ENCODE measurements around the gene DCDC2C. TPM values are rescaled to one million over a fixed set of nuclear protein-coding genes. Genes with fewer than 3 reads are reported as not detected.

The DCDC2C gene
- total RNA-seq, 2 donors from 2014 or later, result not detected

DNA sequence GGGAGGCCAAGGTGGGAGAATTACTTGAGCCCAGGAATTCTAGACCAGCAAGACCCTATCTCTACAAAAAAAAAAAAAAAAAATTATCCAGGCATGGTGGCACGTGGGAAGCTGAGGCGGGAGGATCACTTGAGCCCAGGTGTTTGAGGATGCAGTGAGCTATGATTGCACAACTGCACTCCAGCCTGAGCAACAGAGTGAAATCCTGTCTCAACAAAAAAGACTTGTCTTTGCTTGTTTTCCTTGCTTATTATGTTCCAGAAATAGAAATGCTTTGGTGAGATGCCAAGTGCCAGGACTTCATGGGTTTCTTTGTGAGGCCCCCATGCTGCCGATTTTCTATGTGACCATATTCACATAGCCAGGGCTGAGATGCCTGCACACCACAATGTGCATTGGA is 9.0 kb downstream of the DCDC2C start:
- H3K27me3 Mint-ChIP-seq (ENCODE audit: insufficient read depth), result no peaks in the 10 kb centered on the region
- no peak for DNase-seq
- no peak overlapping the region for H3K27ac ChIP-seq (ENCODE audit: low read depth, low read length)
- no peaks in the 10 kb centered on the region for H3K4me1 Mint-ChIP-seq
- no peak overlapping the region for H3K9ac ChIP-seq (ENCODE audit: extremely low read depth, low read length, poor library complexity, severe bottlenecking)
- no peak overlapping the region for H3K4me3 ChIP-seq (ENCODE audit: low read length)
- no peak overlapping the region for H3K27ac Mint-ChIP-seq
- no peaks in the 10 kb centered on the region for H3K27me3 ChIP-seq (ENCODE audit: control insufficient read depth, insufficient read depth, low read length, poor library complexity, severe bottlenecking)
- TF ChIP-seq, protein P1, sequence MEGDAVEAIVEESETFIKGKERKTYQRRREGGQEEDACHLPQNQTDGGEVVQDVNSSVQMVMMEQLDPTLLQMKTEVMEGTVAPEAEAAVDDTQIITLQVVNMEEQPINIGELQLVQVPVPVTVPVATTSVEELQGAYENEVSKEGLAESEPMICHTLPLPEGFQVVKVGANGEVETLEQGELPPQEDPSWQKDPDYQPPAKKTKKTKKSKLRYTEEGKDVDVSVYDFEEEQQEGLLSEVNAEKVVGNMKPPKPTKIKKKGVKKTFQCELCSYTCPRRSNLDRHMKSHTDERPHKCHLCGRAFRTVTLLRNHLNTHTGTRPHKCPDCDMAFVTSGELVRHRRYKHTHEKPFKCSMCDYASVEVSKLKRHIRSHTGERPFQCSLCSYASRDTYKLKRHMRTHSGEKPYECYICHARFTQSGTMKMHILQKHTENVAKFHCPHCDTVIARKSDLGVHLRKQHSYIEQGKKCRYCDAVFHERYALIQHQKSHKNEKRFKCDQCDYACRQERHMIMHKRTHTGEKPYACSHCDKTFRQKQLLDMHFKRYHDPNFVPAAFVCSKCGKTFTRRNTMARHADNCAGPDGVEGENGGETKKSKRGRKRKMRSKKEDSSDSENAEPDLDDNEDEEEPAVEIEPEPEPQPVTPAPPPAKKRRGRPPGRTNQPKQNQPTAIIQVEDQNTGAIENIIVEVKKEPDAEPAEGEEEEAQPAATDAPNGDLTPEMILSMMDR (conservative IDR thresholded peaks at IDR 0.05), result no peak
- peaks cover 4% of the 10 kb centered on the region for H3K9me3 Mint-ChIP-seq
- H3K4me3 Mint-ChIP-seq, result no peak overlapping the region
- no peaks in the 10 kb centered on the region for H3K4me1 ChIP-seq (ENCODE audit: control insufficient read depth, insufficient read depth, low read length)
- no peaks in the 10 kb centered on the region for H3K9me3 ChIP-seq (ENCODE audit: control insufficient read depth, low read length)
- no peaks in the 10 kb centered on the region for H3K36me3 Mint-ChIP-seq (ENCODE audit: low read depth)
- WGBS, 2 experiments (ENCODE audit: insufficient coverage in 1 of 2, insufficient read length in 1 of 2), result 82 to 87% methylated on average over 3 of the region's 3 CpGs
- H3K36me3 ChIP-seq (ENCODE audit: control insufficient read depth, insufficient read depth, low read length), result no peaks in the 10 kb centered on the region

GRCh38 chr2:3712831-3713503 is 9.6 kb downstream of the DCDC2C start:
- Mint-ChIP-seq H3K4me3 (no peak overlapping the region), H3K9me3 (peaks cover 4% of the 10 kb centered on the region), H3K27ac (no peak overlapping the region), H3K36me3 (ENCODE audit: low read depth) (no peaks in the 10 kb centered on the region), H3K27me3 (ENCODE audit: insufficient read depth) (no peaks in the 10 kb centered on the region), H3K4me1 (no peaks in the 10 kb centered on the region)
- Histone ChIP-seq H3K4me3 (ENCODE audit: low read length) (no peak overlapping the region), H3K4me1 (ENCODE audit: control insufficient read depth, insufficient read depth, low read length) (no peaks in the 10 kb centered on the region), H3K9me3 (ENCODE audit: control insufficient read depth, low read length) (no peaks in the 10 kb centered on the region), H3K9ac (ENCODE audit: extremely low read depth, low read length, poor library complexity, severe bottlenecking) (no peak overlapping the region), H3K27me3 (ENCODE audit: control insufficient read depth, insufficient read depth, low read length, poor library complexity, severe bottlenecking) (no peaks in the 10 kb centered on the region), H3K36me3 (ENCODE audit: control insufficient read depth, insufficient read depth, low read length) (no peaks in the 10 kb centered on the region), H3K27ac (ENCODE audit: low read depth, low read length) (no peak overlapping the region)
- TF ChIP-seq, protein P1 (conservative IDR thresholded peaks at IDR 0.05), result no peak
- whole genome bisulfite sequencing, 2 experiments (ENCODE audit: insufficient coverage in 1 of 2, insufficient read length in 1 of 2), result 90 to 95% methylated on average over 8 to 10 of the region's 10 CpGs
- DNase-seq, result no peak

DNA sequence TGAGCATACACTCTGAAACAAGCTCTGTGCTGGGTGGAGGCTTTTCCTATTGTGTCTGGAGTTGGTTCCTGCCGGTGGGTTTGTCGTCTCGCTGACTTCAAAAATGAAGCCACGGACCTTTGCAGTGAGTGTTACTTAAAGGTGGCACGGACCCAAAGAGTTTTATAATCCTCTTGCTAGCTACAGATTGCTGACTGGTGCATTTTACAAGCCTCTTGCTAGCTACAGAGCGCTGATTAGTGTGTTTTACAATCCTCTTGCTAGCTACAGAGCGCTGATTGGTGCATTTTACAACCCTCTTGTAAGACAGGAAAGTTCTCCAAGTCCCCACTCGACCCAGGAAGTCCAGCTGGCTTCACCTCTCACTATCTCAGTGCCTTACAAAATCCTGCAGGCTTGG is 15.3 kb downstream of the DCDC2C start:
- H3K4me1 ChIP-seq (ENCODE audit: control insufficient read depth, insufficient read depth, low read length), result no peaks in the 10 kb centered on the region
- no peak overlapping the region for H3K4me3 Mint-ChIP-seq
- no peaks in the 10 kb centered on the region for H3K4me1 Mint-ChIP-seq
- DNase-seq, result no peak
- no peaks in the 10 kb centered on the region for H3K27me3 ChIP-seq (ENCODE audit: control insufficient read depth, insufficient read depth, low read length, poor library complexity, severe bottlenecking)
- no peak overlapping the region for H3K4me3 ChIP-seq (ENCODE audit: low read length)
- H3K9me3 Mint-ChIP-seq, result peaks cover 17% of the 10 kb centered on the region
- no peak overlapping the region for H3K27ac ChIP-seq (ENCODE audit: low read depth, low read length)
- no peaks in the 10 kb centered on the region for H3K36me3 ChIP-seq (ENCODE audit: control insufficient read depth, insufficient read depth, low read length)
- no peaks in the 10 kb centered on the region for H3K36me3 Mint-ChIP-seq (ENCODE audit: low read depth)
- WGBS, 2 experiments (ENCODE audit: insufficient coverage in 1 of 2, insufficient read length in 1 of 2), result 80 to 84% methylated on average over 8 of the region's 8 CpGs
- TF ChIP-seq, protein P1 (conservative IDR thresholded peaks at IDR 0.05), result no peak
- no peak overlapping the region for H3K9ac ChIP-seq (ENCODE audit: extremely low read depth, low read length, poor library complexity, severe bottlenecking)
- H3K27me3 Mint-ChIP-seq (ENCODE audit: insufficient read depth), result peaks cover 5% of the 10 kb centered on the region
- no peak overlapping the region for H3K27ac Mint-ChIP-seq
- H3K9me3 ChIP-seq (ENCODE audit: control insufficient read depth, low read length), result peaks cover 25% of the 10 kb centered on the region
